GM18526 (cell line): Measurements from ENCODE around the gene ZBTB18.

Source experiments
- POLR2A ChIP-seq: IDR thresholded peaks from 3 replicates; pipeline ENCODE4 v1.6.1; 2011; ENCODE audit not compliant: insufficient read length; ENCODE audit errors: extremely low read depth

Gene ZBTB18

GRCh38 chr1:244106176-244106575 lies 55.1 kb downstream of the ZBTB18 start:
- no peak for TF ChIP-seq POLR2A
